Mucosa of stomach (tissue), 1 donor: ENCODE results near the gene DCUN1D4.
"Not testable (repeated sequence)": the region's sequence is repeated elsewhere in the genome, so short reads cannot be mapped to it uniquely, and the experiment has no call there.

Source experiments
- H3K27me3 ChIP-seq: one replicate; pipeline ENCODE4 v1.7.0; 2013; ENCODE audit warnings: mild to moderate bottlenecking, low read length; ENCODE audit not compliant: control insufficient read depth, insufficient read depth
- H3K36me3 ChIP-seq: one replicate; pipeline ENCODE4 v1.7.0; 2013; ENCODE audit warnings: low read length; ENCODE audit not compliant: control insufficient read depth, insufficient read depth
- H3K4me1 ChIP-seq: one replicate; pipeline ENCODE4 v1.7.0; 2013; ENCODE audit warnings: mild to moderate bottlenecking, low read length; ENCODE audit not compliant: control insufficient read depth, insufficient read depth
- H3K4me3 ChIP-seq: one replicate; pipeline ENCODE4 v1.7.0; 2013; ENCODE audit warnings: low read length
- H3K9ac ChIP-seq: one replicate; pipeline ENCODE4 v1.7.0; 2013; ENCODE audit warnings: mild to moderate bottlenecking, low read length, moderate library complexity
- H3K9me3 ChIP-seq: one replicate; pipeline ENCODE4 v1.7.0; 2013; ENCODE audit warnings: mild to moderate bottlenecking, low read length, moderate library complexity; ENCODE audit not compliant: control insufficient read depth
- donor health status: Pancreatic carcinoma.

DCUN1D4 gene

DNA sequence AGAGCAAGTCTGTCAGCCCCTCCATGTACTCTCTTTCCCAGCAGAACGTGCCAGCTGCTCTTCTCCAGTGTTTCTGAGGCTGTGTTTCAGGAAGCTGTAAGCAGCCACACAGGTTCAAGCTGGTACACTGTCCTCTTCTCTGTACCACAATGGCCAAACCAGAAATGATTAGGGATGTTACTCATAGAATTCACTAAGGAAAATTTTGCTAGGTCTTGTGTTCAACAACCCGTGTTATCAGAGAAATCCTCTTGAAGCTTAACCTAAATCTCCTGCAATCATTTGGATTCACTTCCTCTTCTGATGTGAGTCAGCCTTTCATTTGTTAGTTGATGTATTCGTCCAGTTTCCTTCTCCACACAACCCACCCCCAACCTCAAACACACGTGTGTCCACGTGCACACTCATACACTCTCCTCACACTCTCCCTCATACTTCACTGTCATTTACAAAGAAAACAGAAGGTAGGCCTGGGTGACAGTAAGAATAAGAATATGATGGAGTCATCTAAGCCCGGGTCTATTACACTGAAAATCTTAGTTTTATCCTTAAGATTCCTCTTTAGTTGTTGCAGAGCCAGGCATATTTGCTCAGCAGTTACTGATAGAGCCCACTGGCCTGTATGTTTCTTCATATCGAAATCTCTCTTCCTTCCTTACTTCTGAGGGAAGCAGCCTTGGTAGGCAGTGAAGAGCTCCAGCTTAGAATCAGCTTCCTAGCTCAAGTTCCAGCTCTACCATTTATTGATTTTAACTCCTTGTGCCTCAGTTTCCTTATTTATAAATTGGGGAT lies 63.4 kb downstream of the DCUN1D4 start:
- H3K9me3 ChIP-seq, result no peaks in the 10 kb centered on the region
- peak overlapping the region; percentile 17 for H3K9ac ChIP-seq
- no peaks in the 10 kb centered on the region for H3K36me3 ChIP-seq
- H3K4me1 ChIP-seq, result peaks cover 46% of the 10 kb centered on the region
- H3K4me3 ChIP-seq, result no peak overlapping the region
- H3K27me3 ChIP-seq, result no peaks in the 10 kb centered on the region

DNA sequence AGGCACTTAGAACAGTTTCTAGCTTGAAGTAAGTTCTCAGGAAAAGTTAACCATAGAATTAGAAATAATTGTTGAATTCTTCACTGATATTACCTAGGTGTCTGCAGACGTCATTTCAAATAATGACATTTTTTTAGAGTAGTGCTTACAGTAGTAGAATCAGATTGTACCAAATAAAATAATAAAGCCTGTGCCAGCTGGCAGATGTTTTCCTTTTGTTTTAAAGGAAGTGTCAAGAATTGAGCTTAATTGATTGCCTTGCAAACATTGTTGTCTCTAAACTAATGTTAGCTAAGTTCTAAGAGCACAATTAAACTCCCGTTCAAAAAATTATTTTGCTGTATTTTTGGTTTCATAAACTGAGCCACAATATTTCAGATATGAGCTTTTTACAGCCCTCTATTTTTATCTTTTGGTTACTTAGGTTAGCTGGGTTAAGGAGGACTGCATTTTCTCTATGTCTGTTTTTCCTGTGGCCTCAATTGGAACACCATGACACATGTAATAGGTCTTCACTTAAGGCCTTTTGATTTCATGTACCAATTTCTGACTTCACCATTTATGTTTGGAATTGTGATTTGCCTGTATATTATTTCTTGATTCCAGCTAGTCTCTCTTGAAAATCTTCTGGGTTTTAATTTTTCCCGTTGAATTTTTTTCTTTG lies 64.2 kb downstream of the DCUN1D4 start:
- no peaks in the 10 kb centered on the region for H3K27me3 ChIP-seq
- no peak overlapping the region for H3K4me3 ChIP-seq
- no peak overlapping the region for H3K9ac ChIP-seq
- peaks cover 46% of the 10 kb centered on the region for H3K4me1 ChIP-seq
- H3K36me3 ChIP-seq, result no peaks in the 10 kb centered on the region
- no peaks in the 10 kb centered on the region for H3K9me3 ChIP-seq

DNA sequence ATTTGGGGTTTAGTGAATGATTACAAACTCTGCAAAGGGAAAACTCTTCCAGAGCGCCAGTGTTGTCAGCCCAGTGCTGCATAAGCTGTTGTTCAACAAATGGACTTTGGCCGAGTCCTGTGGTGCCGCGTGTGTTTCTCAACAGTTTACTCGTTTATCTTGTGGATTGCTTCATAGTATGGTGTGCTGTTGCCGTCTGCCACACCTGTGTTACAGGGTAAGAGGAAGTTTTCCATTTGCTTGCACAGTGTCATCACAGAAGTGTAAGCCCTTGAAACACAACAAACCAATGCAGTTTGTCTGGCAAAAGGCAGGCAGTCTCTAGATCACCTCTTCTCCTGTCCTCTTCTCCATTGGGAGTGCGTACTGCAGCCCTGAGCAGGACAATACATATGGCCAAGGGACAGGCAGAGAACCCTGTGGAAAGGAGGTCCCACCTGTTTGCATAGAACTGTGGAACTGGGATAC lies 66.3 kb downstream of the DCUN1D4 start:
- Histone ChIP-seq H3K9me3 (no peaks in the 10 kb centered on the region), H3K4me3 (no peak overlapping the region), H3K36me3 (no peaks in the 10 kb centered on the region), H3K9ac (no peak overlapping the region), H3K4me1 (peaks cover 46% of the 10 kb centered on the region), H3K27me3 (no peaks in the 10 kb centered on the region)

DNA sequence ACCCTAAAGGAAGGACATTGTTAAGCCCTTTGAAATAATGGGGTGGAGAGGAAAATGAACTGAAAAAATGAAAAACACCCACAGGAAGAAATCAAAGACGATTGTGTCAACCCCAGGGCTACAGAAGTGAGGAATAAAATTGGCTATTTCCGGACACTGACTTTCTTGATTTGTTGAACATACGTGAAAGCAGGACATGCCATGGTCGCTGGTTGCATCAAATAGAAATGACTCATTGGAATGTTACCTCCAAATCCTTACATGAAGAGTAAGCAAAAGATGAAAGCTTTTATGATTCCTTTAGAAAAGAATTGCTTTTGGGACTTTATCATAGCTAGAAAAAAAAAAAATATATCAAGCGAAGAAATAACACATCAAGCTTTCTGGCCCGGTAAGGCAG lies 75.3 kb downstream of the DCUN1D4 start:
- no peaks in the 10 kb centered on the region for H3K36me3 ChIP-seq
- no peak overlapping the region for H3K9ac ChIP-seq
- no peaks in the 10 kb centered on the region for H3K27me3 ChIP-seq
- no peaks in the 10 kb centered on the region for H3K9me3 ChIP-seq
- no peak overlapping the region for H3K4me3 ChIP-seq
- no peaks in the 10 kb centered on the region for H3K4me1 ChIP-seq

DNA sequence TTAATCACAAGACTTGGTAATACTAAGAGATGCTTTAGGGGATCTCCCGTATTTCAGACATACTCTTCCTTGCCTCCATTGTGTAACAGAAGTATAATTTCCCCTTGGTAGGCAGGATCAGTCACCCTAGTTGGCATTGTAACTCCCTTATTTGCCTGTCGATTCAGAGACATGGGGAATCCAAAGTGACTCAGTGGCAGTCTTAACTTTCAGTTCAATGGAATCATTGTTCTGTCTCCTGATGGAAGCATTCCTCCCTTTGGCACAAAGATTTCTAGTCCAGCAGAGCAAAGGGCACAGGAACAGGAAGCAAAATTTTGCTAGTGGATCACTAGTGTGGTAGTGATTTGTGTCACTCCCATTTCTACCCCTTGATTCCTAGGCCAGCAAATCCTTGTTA lies 80.4 kb downstream of the DCUN1D4 start:
- H3K4me3 ChIP-seq, result no peak overlapping the region
- H3K4me1 ChIP-seq, result no peaks in the 10 kb centered on the region
- H3K27me3 ChIP-seq, result no peaks in the 10 kb centered on the region
- no peaks in the 10 kb centered on the region for H3K9me3 ChIP-seq
- no peaks in the 10 kb centered on the region for H3K36me3 ChIP-seq
- no peak overlapping the region for H3K9ac ChIP-seq

- no peak overlapping the region for H3K4me3 ChIP-seq
- H3K4me1 ChIP-seq, result no peaks in the 10 kb centered on the region
- no peaks in the 10 kb centered on the region for H3K27me3 ChIP-seq
These were observed 82.4 kb downstream of the DCUN1D4 start for GRCh38 chr4:51925307-51925706.

DNA sequence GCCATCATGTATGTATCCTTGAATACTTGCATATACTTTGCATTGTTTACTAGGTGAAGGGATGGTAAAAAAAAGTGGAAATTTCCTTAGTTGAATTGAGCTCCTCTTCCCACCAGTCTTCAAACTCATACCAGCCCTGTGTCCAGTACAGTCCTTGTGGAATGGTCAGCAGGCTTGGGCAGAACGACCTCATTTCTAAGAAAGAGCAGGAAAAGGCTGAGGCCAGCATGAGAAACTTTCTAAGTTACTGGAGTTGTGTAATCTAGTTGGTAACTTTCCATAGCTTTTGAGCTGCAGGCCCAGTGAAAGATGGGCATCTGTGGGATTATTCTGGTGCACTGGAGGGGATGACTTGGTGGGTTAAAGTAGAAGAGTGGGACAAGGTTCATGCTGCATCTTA lies 87.6 kb downstream of the DCUN1D4 start:
- H3K9ac ChIP-seq, result no peak overlapping the region
- H3K36me3 ChIP-seq, result no peaks in the 10 kb centered on the region
- no peak overlapping the region for H3K4me3 ChIP-seq

More at GRCh38 chr4:51925307-51925706, 82.4 kb downstream of the DCUN1D4 start:
- H3K9ac ChIP-seq, result no peak overlapping the region
- no peaks in the 10 kb centered on the region for H3K36me3 ChIP-seq
- H3K9me3 ChIP-seq, result no peaks in the 10 kb centered on the region

GRCh38 chr4:51931461-51931860 lies 88.5 kb downstream of the DCUN1D4 start:
- Histone ChIP-seq H3K4me1 (no peaks in the 10 kb centered on the region), H3K27me3 (no peaks in the 10 kb centered on the region), H3K36me3 (no peaks in the 10 kb centered on the region), H3K4me3 (no peak overlapping the region), H3K9me3 (no peaks in the 10 kb centered on the region), H3K9ac (no peak overlapping the region)

More for the DNA sequence above, 87.6 kb downstream of the DCUN1D4 start:
- Histone ChIP-seq H3K9me3 (no peaks in the 10 kb centered on the region), H3K4me1 (no peaks in the 10 kb centered on the region), H3K27me3 (no peaks in the 10 kb centered on the region)

- Histone ChIP-seq H3K9me3 (no peaks in the 10 kb centered on the region), H3K27me3 (no peaks in the 10 kb centered on the region), H3K9ac (no peak overlapping the region), H3K4me3 (no peak overlapping the region), H3K36me3 (no peaks in the 10 kb centered on the region), H3K4me1 (no peaks in the 10 kb centered on the region)
These were observed 89.3 kb downstream of the DCUN1D4 start for GRCh38 chr4:51932261-51932660.

DNA sequence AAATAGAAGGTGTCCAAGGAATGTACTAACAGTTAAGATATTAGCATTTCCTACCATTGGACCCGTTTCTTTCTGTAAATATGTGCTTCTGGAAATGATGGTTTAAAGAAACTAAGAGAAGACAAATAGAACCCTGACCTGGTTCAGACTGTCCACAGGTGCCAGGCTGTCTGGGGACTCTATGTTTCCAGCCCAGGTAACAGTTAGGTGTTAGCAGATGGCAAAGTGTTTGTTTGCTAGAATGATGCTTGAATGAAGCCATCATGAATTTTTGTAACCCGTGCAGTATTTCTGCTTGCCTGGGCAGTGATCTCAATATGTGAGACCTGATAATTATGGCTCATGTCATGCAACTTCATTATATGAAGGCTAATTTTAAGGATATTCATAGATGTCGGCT lies 89.7 kb downstream of the DCUN1D4 start:
- Histone ChIP-seq H3K4me3 (no peak overlapping the region), H3K9me3 (no peaks in the 10 kb centered on the region), H3K4me1 (no peaks in the 10 kb centered on the region), H3K27me3 (no peaks in the 10 kb centered on the region), H3K36me3 (no peaks in the 10 kb centered on the region), H3K9ac (no peak overlapping the region)

DNA sequence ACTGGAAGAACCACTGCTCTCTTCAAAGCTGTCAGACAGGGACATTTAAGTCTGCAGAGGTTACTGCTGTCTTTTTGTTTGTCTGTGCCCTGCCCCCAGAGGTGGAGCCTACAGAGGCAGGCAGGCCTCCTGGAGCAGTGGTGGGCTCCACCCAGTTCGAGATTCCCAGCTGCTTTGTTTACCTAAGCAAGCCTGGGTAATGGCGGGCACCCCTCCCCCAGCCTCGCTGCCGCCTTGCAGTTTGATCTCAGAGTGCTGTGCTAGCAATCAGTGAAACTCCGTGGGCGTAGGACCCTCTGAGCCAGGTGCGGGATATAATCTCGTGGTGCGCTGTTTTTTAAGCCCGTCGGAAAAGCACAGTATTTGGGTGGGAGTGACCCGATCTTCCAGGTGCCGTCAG lies 97.5 kb downstream of the DCUN1D4 start:
- not testable (repeated sequence) for H3K4me1 ChIP-seq, H3K9me3 ChIP-seq, H3K36me3 ChIP-seq, H3K9ac ChIP-seq, H3K4me3 ChIP-seq, H3K27me3 ChIP-seq

DNA sequence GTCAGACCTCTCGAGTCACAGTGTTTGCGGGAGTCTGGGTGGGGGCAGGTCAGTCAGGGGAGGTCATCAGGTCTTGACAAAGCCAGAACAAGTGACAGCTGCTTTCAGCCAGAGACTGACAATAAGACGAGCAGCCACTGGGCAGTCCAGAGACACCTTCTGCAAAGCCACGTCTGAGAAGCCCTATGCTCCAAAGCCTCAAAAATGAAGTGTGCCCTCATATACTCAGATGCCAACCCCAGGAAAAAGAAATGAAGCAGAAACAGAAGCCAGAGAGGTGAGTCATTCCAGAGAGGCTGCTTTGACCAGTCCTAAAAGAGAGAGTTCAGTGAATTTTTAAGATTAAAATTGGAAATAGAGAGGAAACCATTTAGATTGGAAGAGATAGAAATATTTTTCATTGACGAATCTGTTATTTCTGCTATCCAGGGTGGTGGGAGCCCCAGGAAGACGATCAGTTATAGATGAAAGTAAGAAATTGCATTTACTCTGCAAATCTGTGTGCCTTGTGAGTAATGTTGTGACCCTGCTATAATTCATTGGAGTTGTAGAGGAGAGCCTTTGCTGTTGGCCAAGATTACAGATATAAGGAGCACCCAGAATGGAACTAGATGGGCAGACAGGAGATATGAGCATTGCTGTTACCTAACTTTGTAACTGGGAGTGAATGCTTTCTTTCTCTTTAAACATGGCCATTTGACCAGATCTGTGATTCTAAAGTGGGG lies 99.3 kb downstream of the DCUN1D4 start:
- H3K9ac ChIP-seq, result no peak overlapping the region
- no peaks in the 10 kb centered on the region for H3K9me3 ChIP-seq
- no peak overlapping the region for H3K4me3 ChIP-seq
- no peaks in the 10 kb centered on the region for H3K27me3 ChIP-seq
- H3K36me3 ChIP-seq, result no peaks in the 10 kb centered on the region
- H3K4me1 ChIP-seq, result peaks cover 6% of the 10 kb centered on the region
